GM10266 (cell line): Measurements from ENCODE around the gene OSBPL10.

Source experiments
- DNase-seq: peaks from one replicate; pipeline ENCODE4 v3.0.0; 2012; ENCODE audit errors: extremely low spot score
- TF ChIP-seq, protein P1 (sequence below): IDR thresholded peaks from 2 replicates; pipeline ENCODE4 v1.5.1; 2012; ENCODE audit warnings: mild to moderate bottlenecking, low read depth; ENCODE audit not compliant: control insufficient read depth, insufficient read depth; ENCODE audit errors: missing control alignments

The OSBPL10 gene

DNA sequence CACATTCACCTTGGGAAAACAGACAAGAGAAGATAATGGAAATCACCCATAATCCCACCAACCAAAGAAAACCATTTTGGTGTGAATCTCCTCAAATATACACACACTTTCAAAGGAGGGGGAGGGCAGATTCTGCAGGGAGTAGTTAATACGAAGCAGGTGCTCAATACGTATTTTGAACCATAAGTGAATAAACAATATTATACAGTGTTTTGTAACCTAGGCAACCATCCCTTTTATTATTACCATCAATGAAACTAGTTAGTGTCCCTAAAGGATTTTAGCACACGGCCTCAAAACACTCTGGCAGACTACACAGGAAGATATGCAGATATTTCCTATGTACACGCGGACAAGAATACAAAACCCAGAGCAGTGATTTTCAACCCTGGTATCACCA is 6.1 kb downstream of the OSBPL10 start:
- TF ChIP-seq, protein P1, sequence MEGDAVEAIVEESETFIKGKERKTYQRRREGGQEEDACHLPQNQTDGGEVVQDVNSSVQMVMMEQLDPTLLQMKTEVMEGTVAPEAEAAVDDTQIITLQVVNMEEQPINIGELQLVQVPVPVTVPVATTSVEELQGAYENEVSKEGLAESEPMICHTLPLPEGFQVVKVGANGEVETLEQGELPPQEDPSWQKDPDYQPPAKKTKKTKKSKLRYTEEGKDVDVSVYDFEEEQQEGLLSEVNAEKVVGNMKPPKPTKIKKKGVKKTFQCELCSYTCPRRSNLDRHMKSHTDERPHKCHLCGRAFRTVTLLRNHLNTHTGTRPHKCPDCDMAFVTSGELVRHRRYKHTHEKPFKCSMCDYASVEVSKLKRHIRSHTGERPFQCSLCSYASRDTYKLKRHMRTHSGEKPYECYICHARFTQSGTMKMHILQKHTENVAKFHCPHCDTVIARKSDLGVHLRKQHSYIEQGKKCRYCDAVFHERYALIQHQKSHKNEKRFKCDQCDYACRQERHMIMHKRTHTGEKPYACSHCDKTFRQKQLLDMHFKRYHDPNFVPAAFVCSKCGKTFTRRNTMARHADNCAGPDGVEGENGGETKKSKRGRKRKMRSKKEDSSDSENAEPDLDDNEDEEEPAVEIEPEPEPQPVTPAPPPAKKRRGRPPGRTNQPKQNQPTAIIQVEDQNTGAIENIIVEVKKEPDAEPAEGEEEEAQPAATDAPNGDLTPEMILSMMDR, result no peak
- DNase-seq, result no peak

DNA sequence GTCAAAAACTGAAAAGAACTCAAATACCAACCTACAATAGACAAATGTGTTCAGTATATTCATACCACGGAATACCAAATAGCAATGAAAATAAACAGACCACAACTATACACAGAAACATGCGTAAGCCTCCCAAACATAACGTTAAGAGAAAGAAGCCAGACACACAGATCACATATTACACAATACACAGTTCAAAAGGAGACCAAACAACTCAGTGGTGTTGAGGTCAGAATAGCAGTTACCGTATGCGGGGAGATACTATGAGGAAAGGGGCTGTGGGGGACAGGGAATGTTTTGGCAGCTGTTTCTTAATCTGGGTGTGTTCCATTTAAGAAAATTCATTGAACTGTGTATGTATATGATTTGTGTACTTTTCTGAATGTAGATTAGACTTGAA is 6.6 kb downstream of the OSBPL10 start:
- TF ChIP-seq, protein P1, result no peak
- DNase-seq, result no peak

DNA sequence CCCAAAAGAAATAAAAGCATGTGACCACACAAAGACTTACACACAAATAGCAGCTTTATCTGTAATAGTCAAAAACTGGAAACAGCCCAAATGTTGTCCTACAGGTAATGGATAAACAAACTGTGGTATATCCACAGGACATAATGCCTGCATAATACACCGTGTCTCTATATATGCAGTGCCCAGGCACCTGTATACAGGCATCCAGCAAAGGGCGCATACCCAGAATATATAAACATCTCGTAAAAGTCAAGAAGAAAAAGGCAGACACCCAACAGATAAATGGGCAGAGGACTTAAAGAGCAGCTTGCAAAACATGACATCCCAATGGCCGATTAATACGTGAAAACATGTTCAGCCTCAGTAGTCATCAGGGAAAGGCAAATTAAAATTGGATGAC is 7.2 kb downstream of the OSBPL10 start:
- no peak for DNase-seq
- TF ChIP-seq, protein P1, result no peak

DNA sequence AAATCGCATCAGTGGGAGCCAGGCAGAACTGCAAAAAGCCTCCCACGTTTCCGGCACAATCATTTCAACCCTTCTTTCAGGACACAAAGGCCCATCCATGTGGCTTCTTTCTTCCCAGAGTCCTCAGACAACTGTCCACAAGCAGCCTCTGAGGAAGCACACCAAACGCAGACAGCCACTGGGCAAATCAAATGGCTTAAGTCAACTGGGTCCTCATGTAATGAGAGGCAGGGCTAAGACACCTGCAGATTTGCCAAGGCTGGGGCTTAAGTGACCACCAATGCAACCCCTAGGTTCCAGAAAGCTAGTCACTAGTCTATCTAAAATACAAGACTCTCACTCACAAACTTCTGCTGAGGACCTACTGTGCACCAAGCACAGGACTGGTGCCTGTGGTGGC is 8.0 kb downstream of the OSBPL10 start:
- no peak for DNase-seq

DNA sequence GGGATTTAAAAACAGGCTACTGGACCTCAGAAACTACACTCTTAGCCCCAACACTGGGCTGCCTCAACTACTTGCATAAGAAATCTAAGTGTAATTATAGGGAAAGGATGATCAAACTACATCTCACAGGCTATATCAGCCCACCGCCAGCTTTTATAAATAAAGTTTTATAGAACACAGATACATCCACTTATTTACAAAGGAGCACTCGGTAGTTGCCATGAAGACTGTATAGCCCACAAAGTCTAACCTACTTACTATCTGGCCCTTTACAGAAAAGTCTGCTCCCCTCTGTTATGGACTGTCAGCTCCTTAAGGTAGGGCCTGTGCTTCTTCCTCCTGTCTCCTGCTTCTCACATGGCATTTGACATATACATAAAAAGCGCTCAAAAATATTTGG is 9.5 kb downstream of the OSBPL10 start:
- DNase-seq, result no peak
- TF ChIP-seq, protein P1, result no peak

More for the DNA sequence above, 8.0 kb downstream of the OSBPL10 start:
- TF ChIP-seq, protein P1, result no peak

DNA sequence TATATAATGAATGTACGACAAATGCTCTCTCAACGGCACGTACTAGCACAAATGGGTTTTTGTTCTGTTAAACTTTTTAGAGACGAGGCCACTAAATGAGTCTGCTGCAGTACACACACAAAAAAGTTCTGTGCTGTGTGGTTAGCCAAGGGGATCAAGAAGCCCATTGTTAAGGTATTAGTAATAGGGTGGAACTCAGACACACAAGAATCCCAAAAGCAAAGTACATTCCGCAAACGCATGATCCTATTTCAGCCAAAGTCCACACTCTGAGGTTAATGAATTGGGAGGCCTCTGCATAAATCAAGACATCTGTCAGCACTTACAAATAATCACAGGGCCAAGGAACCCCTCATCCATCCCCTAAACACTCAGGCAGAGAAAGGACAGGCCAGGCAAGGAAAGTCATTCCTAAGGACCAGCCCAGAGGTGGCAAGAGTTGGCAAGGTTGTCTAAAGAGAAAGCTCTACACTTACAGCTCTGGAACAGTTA is 12.1 kb downstream of the OSBPL10 start:
- TF ChIP-seq, protein P1, result no peak
- no peak for DNase-seq

DNA sequence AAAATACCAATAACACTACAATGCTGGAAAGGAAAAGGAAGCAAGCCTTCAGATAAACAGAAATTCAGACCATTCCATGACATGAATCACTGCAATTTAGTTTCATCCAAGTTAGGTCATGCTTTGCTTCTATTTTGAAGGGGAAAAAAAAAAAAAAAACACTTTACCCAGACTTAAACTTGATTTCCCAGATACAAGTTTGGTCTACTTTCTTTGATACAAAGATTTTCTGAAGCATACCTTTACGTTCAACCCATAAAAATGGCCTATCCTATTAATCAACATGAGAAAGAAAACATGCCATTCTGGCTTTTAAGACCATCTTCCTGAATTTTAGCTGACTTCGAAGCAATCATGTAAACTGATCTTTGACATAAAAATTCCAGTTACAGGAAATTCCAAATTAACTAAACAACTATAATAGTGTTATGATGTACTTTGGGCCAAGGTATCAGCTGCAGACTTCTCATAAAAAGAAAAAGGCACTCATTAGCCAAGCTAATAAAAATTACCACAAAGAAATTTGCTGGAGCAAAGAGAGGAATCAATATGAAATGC is 12.6 kb downstream of the OSBPL10 start:
- TF ChIP-seq, protein P1, result no peak
- DNase-seq, result no peak
